BLaER1 treated with 17β-estradiol and CSF1 and Interleukin-3, amounts not matched to agents 10 nM and 100 nM (cell line): Measurements from ENCODE around the gene SYNE3.

Experiments
- H3K27ac ChIP-seq, 11 experiments: shearing (Covaris generic); formaldehyde crosslinking; 2 replicates each; pipeline ENCODE4 v1.8.1; 2022
- H3K27me3 ChIP-seq, 11 experiments: shearing (Covaris generic); formaldehyde crosslinking; 2 replicates each; pipeline ENCODE4 v1.8.1; 2022
- H3K36me3 ChIP-seq, 11 experiments: shearing (Covaris generic); formaldehyde crosslinking; 2 replicates each; pipeline ENCODE4 v1.8.1; 2022
- H3K4me1 ChIP-seq, 10 experiments: shearing (Covaris generic); formaldehyde crosslinking; 2 replicates each; pipeline ENCODE4 v1.8.1; 2022
- H3K4me2 ChIP-seq, 11 experiments: shearing (Covaris generic); formaldehyde crosslinking; 2 replicates each; pipeline ENCODE4 v1.8.1; 2022
- H3K4me3 ChIP-seq, 10 experiments: shearing (Covaris generic); formaldehyde crosslinking; 2 replicates each; pipeline ENCODE4 v1.8.1; 2022
- H3K9ac ChIP-seq, 11 experiments: shearing (Covaris generic); formaldehyde crosslinking; 2 replicates each; pipeline ENCODE4 v1.8.1; 2022
- H3K9me3 ChIP-seq, 11 experiments: shearing (Covaris generic); formaldehyde crosslinking; replicated peaks in 1 of 11; 2 replicates each; pipeline ENCODE4 v1.8.1; 2022
- H4K20me1 ChIP-seq, 11 experiments: shearing (Covaris generic); formaldehyde crosslinking; 2 replicates each; pipeline ENCODE4 v1.8.1; 2022
- Cebpa-rat ChIP-seq, 11 experiments: shearing (Covaris generic); IDR thresholded peaks; 2 replicates each; pipeline ENCODE4 v1.8.1; 2022

SYNE3 gene

GRCh38 chr14:95544588-95544987, 28.1 kb upstream of the SYNE3 start:
- Histone ChIP-seq H4K20me1 (peaks cover 0 to 84% (median 51%) of the 10 kb centered on the region in 11 experiments; a peak in 17 of 22 replicates), H3K27me3 (no peaks in the 10 kb centered on the region), H3K9me3 (no peaks in the 10 kb centered on the region), H3K4me2 (peak overlapping the region; percentile 74 to 93 (median 85)), H3K27ac (peak overlapping the region in 10 of 11 experiments; percentile 25 to 79 (median 59); a peak in 19 of 22 replicates), H3K4me1 (peaks cover 38 to 90% (median 62%) of the 10 kb centered on the region in 10 experiments), H3K36me3 (peaks cover 3 to 73% (median 48%) of the 10 kb centered on the region in 11 experiments; a peak in 20 of 22 replicates), H3K9ac (peak overlapping the region in 8 of 11 experiments; percentile 1 to 59 (median 44); a peak in 12 of 22 replicates), H3K4me3 (peak overlapping the region in 4 of 10 experiments; percentile 15 to 29 (median 20); a peak in 4 of 20 replicates)
- no peak for TF ChIP-seq Cebpa-rat (IDR thresholded peaks at IDR 0.05)

DNA sequence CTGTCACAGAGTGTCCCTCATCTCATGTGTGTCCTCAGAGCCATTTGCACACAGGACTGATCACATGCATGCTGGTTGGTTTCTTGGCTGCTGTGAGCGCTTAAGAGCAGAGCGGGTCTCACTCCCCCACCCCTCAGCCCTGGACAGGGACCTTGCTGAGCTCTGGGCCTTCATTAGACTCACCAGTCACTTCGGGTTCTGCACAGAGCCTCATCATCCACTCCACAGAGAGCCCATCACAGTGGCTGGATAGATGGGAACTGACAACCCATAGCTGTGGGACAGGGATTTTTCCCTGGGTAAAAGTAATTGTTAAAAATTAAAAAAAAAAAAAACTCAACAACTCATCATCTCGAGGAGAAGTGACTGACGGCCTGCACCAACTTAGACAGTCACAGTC, 26.6 kb upstream of the SYNE3 start:
- Histone ChIP-seq H3K4me2 (peak overlapping the region; percentile 33 to 93 (median 82); a peak in 19 of 22 replicates), H3K9me3 (no peaks in the 10 kb centered on the region), H3K27ac (peak overlapping the region in 4 of 11 experiments; percentile 25 to 79 (median 68); a peak in 5 of 22 replicates), H3K4me3 (no peak overlapping the region), H4K20me1 (peaks cover 0 to 100% (median 66%) of the 10 kb centered on the region in 11 experiments; a peak in 18 of 22 replicates), H3K27me3 (no peaks in the 10 kb centered on the region), H3K36me3 (peaks cover 3 to 75% (median 37%) of the 10 kb centered on the region in 11 experiments; a peak in 20 of 22 replicates), H3K4me1 (peaks cover 50 to 97% (median 77%) of the 10 kb centered on the region in 10 experiments), H3K9ac (no peak overlapping the region; a peak in 1 of 22 replicates)
- TF ChIP-seq Cebpa-rat (IDR thresholded peaks at IDR 0.05), result no peak

GRCh38 chr14:95541932-95542930, 25.8 kb upstream of the SYNE3 start:
- Histone ChIP-seq H3K4me2 (peak overlapping the region in 8 of 11 experiments; percentile 75 to 94 (median 86); a peak in 14 of 22 replicates), H3K9ac (no peak overlapping the region), H3K4me3 (no peak overlapping the region), H3K27me3 (no peaks in the 10 kb centered on the region), H3K9me3 (no peaks in the 10 kb centered on the region), H3K36me3 (peaks cover 0 to 67% (median 29%) of the 10 kb centered on the region in 11 experiments; a peak in 18 of 22 replicates), H4K20me1 (peaks cover 0 to 100% (median 74%) of the 10 kb centered on the region in 11 experiments; a peak in 18 of 22 replicates), H3K4me1 (peaks cover 58 to 97% (median 80%) of the 10 kb centered on the region in 10 experiments), H3K27ac (peak overlapping the region in 4 of 11 experiments; percentile 25 to 79 (median 50); a peak in 5 of 22 replicates)
- no peak for TF ChIP-seq Cebpa-rat (IDR thresholded peaks at IDR 0.05)

GRCh38 chr14:95541346-95541745, 24.9 kb upstream of the SYNE3 start:
- Histone ChIP-seq H3K4me2 (peak overlapping the region in 4 of 11 experiments; percentile 1 to 94 (median 22); a peak in 4 of 22 replicates), H3K9ac (no peak overlapping the region)

GRCh38 chr14:95540236-95540855, 23.9 kb upstream of the SYNE3 start:
- Histone ChIP-seq H3K36me3 (peaks cover 0 to 48% (median 16%) of the 10 kb centered on the region in 11 experiments; a peak in 16 of 22 replicates), H3K9ac (no peak overlapping the region), H3K27ac (no peak overlapping the region), H3K27me3 (no peaks in the 10 kb centered on the region), H3K4me3 (no peak overlapping the region), H3K9me3 (no peaks in the 10 kb centered on the region), H3K4me1 (peaks cover 62 to 95% (median 78%) of the 10 kb centered on the region in 10 experiments), H4K20me1 (peaks cover 0 to 100% (median 84%) of the 10 kb centered on the region in 11 experiments; a peak in 19 of 22 replicates), H3K4me2 (peak overlapping the region in 6 of 11 experiments; percentile 6 to 99 (median 54); a peak in 7 of 22 replicates)
- TF ChIP-seq Cebpa-rat (IDR thresholded peaks at IDR 0.05), result no peak

More at GRCh38 chr14:95541346-95541745, 24.9 kb upstream of the SYNE3 start:
- no peak for TF ChIP-seq Cebpa-rat (IDR thresholded peaks at IDR 0.05)
- Histone ChIP-seq H3K27ac (no peak overlapping the region), H4K20me1 (peaks cover 0 to 100% (median 83%) of the 10 kb centered on the region in 11 experiments; a peak in 18 of 22 replicates), H3K4me3 (no peak overlapping the region), H3K9me3 (no peaks in the 10 kb centered on the region), H3K4me1 (peaks cover 66 to 99% (median 82%) of the 10 kb centered on the region in 10 experiments), H3K36me3 (peaks cover 0 to 58% (median 23%) of the 10 kb centered on the region in 11 experiments; a peak in 17 of 22 replicates), H3K27me3 (no peaks in the 10 kb centered on the region)

- peak overlapping the region; percentile 94 to 99 (median 99); a peak in 20 of 22 replicates for H3K4me2 ChIP-seq
- H3K27me3 ChIP-seq, result no peaks in the 10 kb centered on the region
- peak overlapping the region in 1 of 11 experiments; percentile 18; a peak in 2 of 22 replicates for H3K9ac ChIP-seq
- peaks cover 0 to 41% (median 13%) of the 10 kb centered on the region in 11 experiments; a peak in 16 of 22 replicates for H3K36me3 ChIP-seq
- TF ChIP-seq Cebpa-rat (IDR thresholded peaks at IDR 0.05), result no peak
- H4K20me1 ChIP-seq, result peaks cover 0 to 90% (median 79%) of the 10 kb centered on the region in 11 experiments; a peak in 19 of 22 replicates
- peak overlapping the region in 2 of 11 experiments; percentile 2 to 96; a peak in 2 of 22 replicates for H3K27ac ChIP-seq
- H3K9me3 ChIP-seq, result no peaks in the 10 kb centered on the region
- H3K4me1 ChIP-seq, result peaks cover 48 to 81% (median 64%) of the 10 kb centered on the region in 10 experiments
- H3K4me3 ChIP-seq, result peak overlapping the region in 3 of 10 experiments; percentile 92 to 96 (median 93); a peak in 2 of 20 replicates
Observed at GRCh38 chr14:95538801-95539509, 22.5 kb upstream of the SYNE3 start.

GRCh38 chr14:95537298-95538089, 21.0 kb upstream of the SYNE3 start:
- TF ChIP-seq Cebpa-rat (IDR thresholded peaks at IDR 0.05), result no peak
- Histone ChIP-seq H4K20me1 (peaks cover 0 to 76% (median 66%) of the 10 kb centered on the region in 11 experiments; a peak in 19 of 22 replicates), H3K27ac (peak overlapping the region in 9 of 11 experiments; percentile 12 to 96 (median 85); a peak in 13 of 22 replicates), H3K4me3 (peak overlapping the region in 9 of 10 experiments; percentile 29 to 98 (median 93); a peak in 17 of 20 replicates), H3K36me3 (peaks cover 0 to 27% (median 0%) of the 10 kb centered on the region in 11 experiments; a peak in 4 of 22 replicates), H3K27me3 (no peaks in the 10 kb centered on the region), H3K4me2 (peak overlapping the region; percentile 94 to 99 (median 99)), H3K9ac (peak overlapping the region; percentile 57 to 95 (median 92); a peak in 19 of 22 replicates), H3K9me3 (no peaks in the 10 kb centered on the region), H3K4me1 (peaks cover 43 to 71% (median 54%) of the 10 kb centered on the region in 10 experiments)
